H1 (cell line): ENCODE measurements around the gene RNF186. TPM values are rescaled to one million over a fixed set of nuclear protein-coding genes. Genes with fewer than 3 reads are reported as not detected.
A peak's percentile ranks its signal among the peaks of the same experiment; 100 is the strongest.

Source experiments
- CTCF ChIA-PET: fragments of 300-600 bp; sonication (Branson Sonifier 250); formaldehyde crosslinking; loops from one replicate; lab custom pipeline; 2021; ENCODE audit not compliant: partially characterized antibody; lab: Charles Lee
- POLR2A ChIA-PET: fragments of 300-600 bp; sonication (Branson Sonifier 250); formaldehyde crosslinking; loops from one replicate; lab custom pipeline; 2021; ENCODE audit warnings: inconsistent platforms; ENCODE audit not compliant: partially characterized antibody; lab: Charles Lee
- DNase-seq, 2 experiments: peaks; one replicate each; pipeline versions ENCODE4 v3.0.0 to v3.0.0-alpha.2; 2010 to 2022; ENCODE audit warnings: low spot score in 2 of 2, low read depth in 1 of 2, mixed read lengths in 1 of 2
- FAIRE-seq: peaks from 2 replicates; lab custom pipeline; 2011; peaks lifted over from hg19 to GRCh38; lab: Jason Lieb, UNC
- H2AFZ ChIP-seq: 2 replicates; pipeline ENCODE4 v1.8.1; 2012; ENCODE audit warnings: low read length, inconsistent platforms
- H2AK5ac ChIP-seq: 2 replicates; pipeline ENCODE4 v1.6.1; 2013; ENCODE audit warnings: low read depth, low read length
- H2BK120ac ChIP-seq: replicated peaks from 2 replicates; pipeline ENCODE3; 2013; ENCODE audit warnings: low read depth, low read length, inconsistent platforms
- H2BK12ac ChIP-seq: 2 replicates; pipeline ENCODE4 v1.6.1; 2013; ENCODE audit warnings: low read depth, low read length
- H2BK15ac ChIP-seq: 2 replicates; pipeline ENCODE4 v1.6.1; 2013; ENCODE audit warnings: low read length
- H2BK20ac ChIP-seq: 2 replicates; pipeline ENCODE4 v1.6.1; 2013; ENCODE audit warnings: low read length
- H2BK5ac ChIP-seq: 2 replicates; pipeline ENCODE4 v1.6.1; 2013; ENCODE audit warnings: low read depth, low read length
- H3K14ac ChIP-seq: 2 replicates; pipeline ENCODE4 v1.6.1; 2013; ENCODE audit warnings: inconsistent platforms; ENCODE audit not compliant: insufficient read length
- H3K18ac ChIP-seq: 2 replicates; pipeline ENCODE4 v1.6.1; 2013; ENCODE audit warnings: low read length; ENCODE audit errors: extremely low read depth
- H3K23ac ChIP-seq: 2 replicates; pipeline ENCODE4 v1.6.1; 2013; ENCODE audit warnings: inconsistent platforms; ENCODE audit not compliant: insufficient read length
- H3K23me2 ChIP-seq: 2 replicates; pipeline ENCODE4 v1.6.1; 2013; ENCODE audit warnings: low read depth, low read length
- H3K27ac ChIP-seq: 2 replicates; pipeline ENCODE4 v1.6.1; 2011; ENCODE audit warnings: low read depth, low read length, inconsistent platforms
- H3K27me3 ChIP-seq, 4 experiments: replicated peaks in 1 of 4; 1 replicate in 1 of 4; 2 replicates in 3 of 4; pipeline versions ENCODE4 v1.6.1 to v1.8.1; 2011 to 2013; ENCODE audit warnings: low read length in 3 of 4, mild to moderate bottlenecking in 3 of 4, inconsistent platforms in 2 of 4, mixed read lengths in 2 of 4, moderate library complexity in 1 of 4; ENCODE audit not compliant: control insufficient read depth in 3 of 4, insufficient read depth in 3 of 4; ENCODE audit errors: extremely low read depth in 1 of 4
- H3K36me3 ChIP-seq, 4 experiments: 2 replicates each; pipeline versions ENCODE4 v1.6.1 to v1.8.1; 2011 to 2013; ENCODE audit warnings: mild to moderate bottlenecking in 4 of 4, low read length in 3 of 4, moderate library complexity in 2 of 4, control low read depth in 1 of 4, inconsistent platforms in 1 of 4; ENCODE audit not compliant: insufficient read depth in 4 of 4, control insufficient read depth in 2 of 4
- H3K4ac ChIP-seq: replicated peaks from 2 replicates; pipeline ENCODE3; 2013; ENCODE audit warnings: low read length, low read depth, mixed read lengths, inconsistent platforms; ENCODE audit not compliant: insufficient read length
- H3K4me1 ChIP-seq, 4 experiments: replicated peaks in 1 of 4; 1 replicate in 1 of 4; 2 replicates in 3 of 4; pipeline versions ENCODE4 v1.6.1 to v1.8.1; 2011 to 2013; ENCODE audit warnings: low read length in 3 of 4, inconsistent platforms in 2 of 4, mixed read lengths in 1 of 4; ENCODE audit not compliant: insufficient read depth in 4 of 4, control insufficient read depth in 3 of 4
- H3K4me2 ChIP-seq, 2 experiments: 2 replicates each; pipeline versions ENCODE4 v1.6.1 to v1.8.1; 2011 to 2013; ENCODE audit warnings: low read depth in 2 of 2, low read length in 2 of 2, control low read depth in 1 of 2, inconsistent platforms in 1 of 2, mild to moderate bottlenecking in 1 of 2; ENCODE audit not compliant: insufficient read depth in 1 of 2
- H3K4me3 ChIP-seq, 4 experiments: fragments of 200-600, 300-600 bp in 1 of 4; sonication (generic), shearing (Covaris generic), sonication (Bioruptor Twin) in 1 of 4; 2 replicates each; pipeline versions ENCODE4 v1.5.1 to v1.8.1; 2011 to 2016; ENCODE audit warnings: low read length in 4 of 4, low read depth in 3 of 4, control low read depth in 2 of 4, inconsistent platforms in 2 of 4, mild to moderate bottlenecking in 2 of 4, mixed read lengths in 1 of 4, moderate library complexity in 1 of 4; ENCODE audit not compliant: insufficient read depth in 2 of 4; ENCODE audit errors: extremely low read depth in 1 of 4
- H3K56ac ChIP-seq: replicated peaks from 2 replicates; pipeline ENCODE3; 2013; ENCODE audit warnings: low read depth, mild to moderate bottlenecking, mixed read lengths, low read length, inconsistent platforms; ENCODE audit not compliant: insufficient read length
- H3K79me1 ChIP-seq: 2 replicates; pipeline ENCODE4 v1.6.1; 2013; ENCODE audit warnings: low read depth, low read length, control low read depth
- H3K79me2 ChIP-seq, 2 experiments: 2 replicates each; pipeline versions ENCODE4 v1.6.1 to v1.8.1; 2012 to 2013; ENCODE audit warnings: low read length in 2 of 2, mild to moderate bottlenecking in 2 of 2, inconsistent platforms in 1 of 2; ENCODE audit not compliant: insufficient read depth in 2 of 2, control insufficient read depth in 1 of 2
- H3K9ac ChIP-seq, 4 experiments: replicated peaks in 1 of 4; 1 replicate in 1 of 4; 2 replicates in 3 of 4; pipeline versions ENCODE4 v1.6.1 to v1.8.1; 2011 to 2013; ENCODE audit warnings: low read depth in 3 of 4, low read length in 3 of 4, control low read depth in 2 of 4, mild to moderate bottlenecking in 2 of 4, moderate library complexity in 2 of 4, inconsistent platforms in 1 of 4; ENCODE audit errors: extremely low read depth in 1 of 4
- H3K9me3 ChIP-seq, 2 experiments: 2 replicates each; pipeline versions ENCODE4 v1.6.1 to v1.8.1; 2012 to 2013; ENCODE audit warnings: mild to moderate bottlenecking in 2 of 2, moderate library complexity in 2 of 2, control low read depth in 1 of 2, inconsistent platforms in 1 of 2, low read depth in 1 of 2, low read length in 1 of 2, mixed read lengths in 1 of 2; ENCODE audit not compliant: insufficient read depth in 2 of 2
- H4K20me1 ChIP-seq, 2 experiments: replicated peaks in 1 of 2; 2 replicates each; pipeline versions ENCODE3 to v1.8.1; 2011 to 2013; ENCODE audit warnings: inconsistent platforms in 2 of 2, low read length in 2 of 2, mild to moderate bottlenecking in 1 of 2; ENCODE audit not compliant: insufficient read depth in 2 of 2, control insufficient read depth in 1 of 2
- H4K5ac ChIP-seq: 2 replicates; pipeline ENCODE4 v1.6.1; 2013; ENCODE audit warnings: low read length, low read depth, mixed read lengths, inconsistent platforms; ENCODE audit not compliant: insufficient read length
- H4K8ac ChIP-seq: 2 replicates; pipeline ENCODE4 v1.8.0; 2013; ENCODE audit warnings: mild to moderate bottlenecking, moderate library complexity, low read length, inconsistent platforms; ENCODE audit not compliant: insufficient read depth; ENCODE audit errors: extremely low read depth
- H4K91ac ChIP-seq: replicated peaks from 2 replicates; pipeline ENCODE3; 2013; ENCODE audit warnings: low read length, mixed read lengths, inconsistent platforms; ENCODE audit not compliant: insufficient read length
- BRCA1 ChIP-seq: IDR thresholded peaks from 2 replicates; pipeline ENCODE4 v1.6.1; 2012; ENCODE audit warnings: low read depth, low read length, improper control_type of control experiment
- CBX8 ChIP-seq: fragments of 300-800, 300-1000 bp; sonication (generic); IDR thresholded peaks from 2 replicates; pipeline ENCODE4 v1.7.1; 2016; ENCODE audit warnings: low read depth, low read length, borderline replicate concordance
- KDM1A ChIP-seq: fragments of 200-600, 300-600 bp; sonication (generic); IDR thresholded peaks from 2 replicates; pipeline ENCODE4 v1.7.1; 2016; ENCODE audit warnings: mild to moderate bottlenecking, low read length, borderline replicate concordance
- KDM4A ChIP-seq: IDR thresholded peaks from one replicate; pipeline ENCODE4 v1.7.1; 2012; ENCODE audit warnings: low read depth, mild to moderate bottlenecking, moderate library complexity, low read length, inconsistent platforms; ENCODE audit not compliant: severe bottlenecking
- SP1 ChIP-seq: IDR thresholded peaks from 2 replicates; pipeline ENCODE4 v1.6.1; 2011; ENCODE audit warnings: low read depth, low read length
- TCF12 ChIP-seq: IDR thresholded peaks from 2 replicates; pipeline ENCODE4 v1.6.1; 2011; ENCODE audit warnings: low read depth, mild to moderate bottlenecking, low read length
- ZNF274 ChIP-seq: IDR thresholded peaks from 2 replicates; pipeline ENCODE4 v1.7.0; 2012; ENCODE audit warnings: low read length, borderline replicate concordance; ENCODE audit errors: extremely low read depth
- WGBS, 2 experiments: shearing (Covaris generic) in 1 of 2; methylation state at CpG; one replicate each; pipeline versions ENCODE4 v1.1.6 to v1.1.7; 2013 to 2015; ENCODE audit warnings: low lambda C conversion rate in 2 of 2, mixed read lengths in 2 of 2, inconsistent platforms in 1 of 2, low coverage in 1 of 2, missing lambda C conversion rate in 1 of 2; ENCODE audit not compliant: insufficient replicate concordance in 2 of 2, insufficient coverage in 1 of 2, insufficient read length in 1 of 2; ENCODE audit errors: extremely low coverage in 1 of 2, missing lambda C conversion rate in 1 of 2; 5-methylcytosine and 5-hydroxymethylcytosine counted together
- polyA plus RNA-seq, 7 experiments: library from polyadenylated mRNA; depleted of rRNA in 3 of 7; stranded (reverse) in 5 of 7; unstranded in 2 of 7; fragments of >200 nt in 5 of 7; fragments of 200-250 nt in 2 of 7; gene quantifications; 1 replicate in 5 of 7; 2 replicates in 1 of 7; 4 replicates in 1 of 7; pipeline versions ENCODE4 v1.2.1 to v1.2.3, GENCODE V29; 2011 to 2013; ENCODE audit warnings: missing spikeins in 2 of 7, mixed read lengths in 2 of 7
- total RNA-seq: library from RNA; stranded (reverse); fragmentation: NEBNext Ultra II Directional; extraction: Animal tissue kit (Norgen Biotek cat#: 25700); gene quantifications from 2 replicates; pipeline ENCODE4 v1.2.1, GENCODE V29; 2021

Gene RNF186
- total and polyA plus RNA-seq, 2 of the 8 experiments (the other 6 are each of a cell fraction or from before 2014, with no cell fraction given) = not detected

- no peak for DNase-seq
- no peaks in the 10 kb centered on the region for H3K79me1 ChIP-seq
- H2BK120ac ChIP-seq = no peak overlapping the region
- 0 out of 2 replicates have a peak overlapping the region, but pooled peaks have one; percentile 63 for H2BK15ac ChIP-seq
- H3K56ac ChIP-seq = no peak overlapping the region
- no peak overlapping the region for H4K8ac ChIP-seq
- H3K23ac ChIP-seq = no peak overlapping the region
- no peak overlapping the region for H3K9ac ChIP-seq
- no peak overlapping the region for H2BK20ac ChIP-seq
- peaks cover 0 to 33% (median 22%) of the 10 kb centered on the region in 4 experiments; a peak in 6 of 7 replicates for H3K27me3 ChIP-seq
- no peak overlapping the region for H2AK5ac ChIP-seq
- no peak overlapping the region for H3K4ac ChIP-seq
- CTCF ChIA-PET = interaction anchor here (0.9 to 1.3 kb wide), 3 partner anchors 13 to 137 kb away, joined by 3 to 7 read pairs (median 4); no protein-coding TSS in a partner anchor
- POLR2A ChIA-PET = interaction anchor here (1.5 kb wide), 1 partner anchor 11 kb away, joined by 5 read pairs; no protein-coding TSS in a partner anchor
- H3K27ac ChIP-seq = no peak overlapping the region
- H3K79me2 ChIP-seq = no peaks in the 10 kb centered on the region
- H3K23me2 ChIP-seq = peaks cover 5% of the 10 kb centered on the region; the same call in 1 of the 2 replicates
- H2BK12ac ChIP-seq = no peak overlapping the region
- FAIRE-seq = no peak
- H4K91ac ChIP-seq = no peak overlapping the region
- H4K20me1 ChIP-seq = no peaks in the 10 kb centered on the region
- TF ChIP-seq KDM4A (no peak), BRCA1 (no peak), CBX8 (no peak), SP1 (no peak), TCF12 (no peak), KDM1A (no peak), ZNF274 (no peak)
- TF ChIP-seq, all 59 proteins: peak for 0
- Histone ChIP-seq H2AFZ (no peak overlapping the region), H3K9me3 (no peaks in the 10 kb centered on the region), H2BK5ac (no peak overlapping the region), H4K5ac (no peak overlapping the region), H3K18ac (no peak overlapping the region), H3K4me1 (peaks cover 2 to 9% (median 6%) of the 10 kb centered on the region in 4 experiments; a peak in 6 of 7 replicates), H3K36me3 (no peaks in the 10 kb centered on the region), H3K4me3 (peak overlapping the region in 1 of 4 experiments; percentile 65; a peak in 1 of 8 replicates), H3K4me2 (peak overlapping the region; percentile 59 to 71; a peak in 1 of 4 replicates), H3K14ac (no peak overlapping the region)
- WGBS, 2 experiments = 83% methylated on average over 6 of the region's 6 CpGs; no CpG with 5 or more reads in 1 of the 2 experiments
Observed at GRCh38 chr1:19798486-19799229, 16.4 kb downstream of the RNF186 start.
